Spleen (tissue), 11 donors: Measurements from ENCODE around the gene SPACA1. TPM values are rescaled to one million over a fixed set of nuclear protein-coding genes. Genes with fewer than 3 reads are reported as not detected.

Experiments
- DNase-seq: peaks from one replicate; pipeline ENCODE4 v3.0.0-alpha.2; 2020
- H3K27ac ChIP-seq, 8 donors: fragments of 200-600 bp; sonication (generic) in 7 of 8; 1 replicate in 4 of 8; 2 replicates in 4 of 8; pipeline versions ENCODE4 v1.5.0 to v1.8.0; 2016 to 2021; ENCODE audit warnings: inconsistent platforms in 4 of 8, mild to moderate bottlenecking in 4 of 8, moderate library complexity in 1 of 8
- H3K27me3 ChIP-seq, 7 donors: fragments of 200-600 bp; sonication (generic) in 6 of 7; replicated peaks in 1 of 7; 1 replicate in 4 of 7; 2 replicates in 3 of 7; pipeline versions ENCODE4 v1.5.0 to v1.8.0; 2016 to 2021; ENCODE audit warnings: inconsistent platforms in 3 of 7, mild to moderate bottlenecking in 1 of 7
- H3K36me3 ChIP-seq, 6 donors: fragments of 200-600 bp; sonication (generic) in 5 of 6; 1 replicate in 4 of 6; 2 replicates in 2 of 6; pipeline versions ENCODE4 v1.5.0 to v1.8.0; 2016 to 2021; ENCODE audit warnings: inconsistent platforms in 2 of 6
- H3K4me1 ChIP-seq, 6 donors: fragments of 200-600 bp; sonication (generic) in 5 of 6; 1 replicate in 3 of 6; 2 replicates in 3 of 6; pipeline versions ENCODE4 v1.5.0 to v1.8.0; 2016 to 2021; ENCODE audit warnings: inconsistent platforms in 3 of 6
- H3K4me3 ChIP-seq, 8 donors: fragments of 200-600 bp; sonication (generic) in 7 of 8; 1 replicate in 4 of 8; 2 replicates in 4 of 8; pipeline versions ENCODE4 v1.5.0 to v1.8.0; 2016 to 2021; ENCODE audit warnings: inconsistent platforms in 4 of 8, mild to moderate bottlenecking in 4 of 8, moderate library complexity in 2 of 8
- H3K9me3 ChIP-seq, 8 donors: fragments of 200-600 bp; sonication (generic) in 7 of 8; 1 replicate in 4 of 8; 2 replicates in 4 of 8; pipeline versions ENCODE4 v1.5.0 to v1.8.0; 2016 to 2021; ENCODE audit warnings: inconsistent platforms in 4 of 8
- CTCF ChIP-seq, 11 experiments: fragments of 200-600 bp in 7 of 11; fragments of 450-650 bp in 4 of 11; sonication (generic) in 4 of 11; IDR thresholded peaks in 8 of 11; conservative IDR thresholded peaks in 3 of 11; 1 replicate in 7 of 11; 2 replicates in 4 of 11; pipeline versions ENCODE4 v1.4.0 to v1.8.0; 2016 to 2021; ENCODE audit warnings: antibody characterized with exemption in 11 of 11, inconsistent platforms in 4 of 11, mild to moderate bottlenecking in 1 of 11
- POLR2A ChIP-seq, 3 donors: fragments of 450-650 bp; IDR thresholded peaks; one replicate each; pipeline ENCODE4 v1.5.1; 2017; ENCODE audit warnings: antibody characterized with exemption in 3 of 3, mild to moderate bottlenecking in 1 of 3
- POLR2AphosphoS5 ChIP-seq, 3 donors: sonication (generic); formaldehyde crosslinking; IDR thresholded peaks; one replicate each; pipeline ENCODE4 v1.5.1; 2017; ENCODE audit warnings: antibody characterized with exemption in 3 of 3
- WGBS, 5 donors: extraction: QIAGEN DNeasy Blood & Tissue Kit in 3 of 5; methylation state at CpG; one replicate each; pipeline versions ENCODE4 v1.1.5 to v1.1.7; 2013 to 2018; 5-methylcytosine and 5-hydroxymethylcytosine counted together
- intact Hi-C: fragments of 100-400 bp; cut with DNase I; formaldehyde crosslinking; loops from one replicate; pipeline ENCODE4 v1.15.0; 2023; ENCODE audit warnings: low total_unique reads
- polyA plus RNA-seq, 3 donors: library from polyadenylated mRNA; stranded (reverse); fragments of 200-250 nt; gene quantifications; one replicate each; pipeline ENCODE4 v1.2.1, GENCODE V29; 2013
- total RNA-seq, 7 donors: library from RNA; depleted of rRNA in 3 of 7; stranded (reverse); fragments of >200 nt in 3 of 7; fragmentation: NEBNext Ultra II Directional in 4 of 7; extraction: Animal tissue kit (Norgen Biotek cat#: 25700) in 4 of 7; gene quantifications; one replicate each; pipeline versions ENCODE4 v1.1.0 to v1.2.1, GENCODE V29; 2016 to 2021
- donor health status: healthy with polysubstance abuse.
- donor health status: DM: no; HTN: no; CAD: no; lungs with moderate emphysema.
- donor health status: DM: no; HTN: no; CAD: no.
- donor health status: Bipolar disorder and iron deficiency.
- donor health status: healthy.
- donor health status: DM: no; HTN: no; CAD: no.
- donor health status: DM: yes; HTN: yes; CAD: no.

The SPACA1 gene
- total and polyA plus RNA-seq, 10 donors, result not detected

GRCh38 chr6:88105741-88106340 lies 58.2 kb downstream of the SPACA1 start:
- DNase-seq, result no peak
- TF ChIP-seq POLR2AphosphoS5 (IDR thresholded peaks at IDR 0.05) (no peak), POLR2A (IDR thresholded peaks at IDR 0.05) (no peak), CTCF (IDR thresholded peaks at IDR 0.05 in 8 of 11, conservative IDR thresholded peaks at IDR 0.05 in 3 of 11) (no peak)
- H3K9me3 ChIP-seq, result no peaks in the 10 kb centered on the region
- intact Hi-C loops, result no loop called here
- H3K27ac ChIP-seq, result no peak overlapping the region
- 78 to 88% (median 84%) methylated on average over 7 of the region's 7 CpGs for WGBS, 5 donors
- no peaks in the 10 kb centered on the region for H3K27me3 ChIP-seq
- no peaks in the 10 kb centered on the region for H3K4me1 ChIP-seq
- H3K4me3 ChIP-seq, result no peak overlapping the region
- no peaks in the 10 kb centered on the region for H3K36me3 ChIP-seq

GRCh38 chr6:88107241-88107640 lies 59.6 kb downstream of the SPACA1 start:
- no peak overlapping the region for H3K4me3 ChIP-seq
- no peaks in the 10 kb centered on the region for H3K36me3 ChIP-seq
- H3K9me3 ChIP-seq, result no peaks in the 10 kb centered on the region
- H3K27me3 ChIP-seq, result peaks cover 0 to 4% (median 0%) of the 10 kb centered on the region in 7 donors
- intact Hi-C loops, result no loop called here
- TF ChIP-seq CTCF (IDR thresholded peaks at IDR 0.05 in 8 of 11, conservative IDR thresholded peaks at IDR 0.05 in 3 of 11) (no peak), POLR2AphosphoS5 (IDR thresholded peaks at IDR 0.05) (no peak), POLR2A (IDR thresholded peaks at IDR 0.05) (no peak)
- DNase-seq, result no peak
- H3K27ac ChIP-seq, result no peak overlapping the region
- no peaks in the 10 kb centered on the region for H3K4me1 ChIP-seq

GRCh38 chr6:88111991-88112390 lies 64.3 kb downstream of the SPACA1 start:
- Histone ChIP-seq H3K27me3 (peaks cover 0 to 5% (median 0%) of the 10 kb centered on the region in 7 donors), H3K4me1 (no peaks in the 10 kb centered on the region)
- WGBS, 5 donors, result 77 to 86% (median 82%) methylated on average over 5 of the region's 5 CpGs

GRCh38 chr6:88114838-88115237 lies 67.2 kb downstream of the SPACA1 start:
- no peak for DNase-seq
- Histone ChIP-seq H3K36me3 (no peaks in the 10 kb centered on the region), H3K9me3 (no peaks in the 10 kb centered on the region), H3K27me3 (peaks cover 0 to 5% (median 0%) of the 10 kb centered on the region in 7 donors), H3K27ac (no peak overlapping the region), H3K4me1 (no peaks in the 10 kb centered on the region), H3K4me3 (no peak overlapping the region)
- TF ChIP-seq POLR2A (IDR thresholded peaks at IDR 0.05), result no peak
- no peak for TF ChIP-seq CTCF (IDR thresholded peaks at IDR 0.05 in 8 of 11, conservative IDR thresholded peaks at IDR 0.05 in 3 of 11)
- no peak for TF ChIP-seq POLR2AphosphoS5 (IDR thresholded peaks at IDR 0.05)
- intact Hi-C loops, result no loop called here
- 18 to 36% (median 25%) methylated on average over 2 of the region's 2 CpGs for WGBS, 5 donors

More at GRCh38 chr6:88111991-88112390, 64.3 kb downstream of the SPACA1 start:
- Histone ChIP-seq H3K9me3 (no peaks in the 10 kb centered on the region), H3K36me3 (no peaks in the 10 kb centered on the region), H3K27ac (no peak overlapping the region), H3K4me3 (no peak overlapping the region)
- no peak for DNase-seq
- intact Hi-C loops, result no loop called here
- TF ChIP-seq CTCF (IDR thresholded peaks at IDR 0.05 in 8 of 11, conservative IDR thresholded peaks at IDR 0.05 in 3 of 11) (no peak), POLR2A (IDR thresholded peaks at IDR 0.05) (no peak), POLR2AphosphoS5 (IDR thresholded peaks at IDR 0.05) (no peak)
